Endothelial cell of umbilical vein (primary cell): ENCODE data around the gene EP400.

Experiments used
- CTCF ChIP-seq, 2 donors: IDR thresholded peaks; 1 replicate in 1 of 2; 2 replicates in 1 of 2; pipeline ENCODE4 v1.5.1; 2011; ENCODE audit warnings: low read length in 2 of 2, mild to moderate bottlenecking in 2 of 2, moderate library complexity in 2 of 2, control low read depth in 1 of 2, inconsistent platforms in 1 of 2, low read depth in 1 of 2; ENCODE audit not compliant: insufficient read depth in 1 of 2; ENCODE audit errors: extremely low read depth in 1 of 2
- EZH2 ChIP-seq: IDR thresholded peaks from 2 replicates; pipeline ENCODE4 v1.6.1; 2012; ENCODE audit warnings: borderline replicate concordance, low read depth, mild to moderate bottlenecking, moderate library complexity, low read length, inconsistent platforms; ENCODE audit not compliant: severe bottlenecking
- FOS ChIP-seq: IDR thresholded peaks from 2 replicates; pipeline ENCODE4 v1.6.1; 2011; ENCODE audit warnings: mild to moderate bottlenecking, low read length, moderate library complexity, borderline replicate concordance; ENCODE audit not compliant: insufficient read depth
- GATA2 ChIP-seq: IDR thresholded peaks from 2 replicates; pipeline ENCODE4 v1.7.0; 2011; ENCODE audit warnings: low read depth, mild to moderate bottlenecking, moderate library complexity, mixed read lengths, low read length; ENCODE audit not compliant: insufficient read length, insufficient read depth
- JUN ChIP-seq: IDR thresholded peaks from 2 replicates; pipeline ENCODE4 v1.6.1; 2011; ENCODE audit warnings: borderline replicate concordance, low read depth; ENCODE audit not compliant: insufficient read length, insufficient read depth
- MAX ChIP-seq: IDR thresholded peaks from 2 replicates; pipeline ENCODE4 v1.6.1; 2011; ENCODE audit not compliant: insufficient read depth, insufficient read length
- POLR2A ChIP-seq: IDR thresholded peaks from 2 replicates; pipeline ENCODE4 v1.6.1; 2012; ENCODE audit warnings: low read depth, mild to moderate bottlenecking, control low read depth, low read length
- POLR2AphosphoS5 ChIP-seq: IDR thresholded peaks from 2 replicates; pipeline ENCODE4 v1.6.1; 2012; ENCODE audit warnings: low read depth, mild to moderate bottlenecking, control low read depth, low read length, moderate library complexity; ENCODE audit not compliant: insufficient read depth

GRCh38 chr12:131920902-131921840, 28.6 kb upstream of the EP400 start:
- TF ChIP-seq EZH2 = no peak
- TF ChIP-seq GATA2 = no peak
- TF ChIP-seq CTCF (IDR thresholded peaks at IDR 0.05; ENCODE audit: extremely low read depth in 1 of 2, insufficient read depth in 1 of 2, low read depth in 1 of 2, low read length in 2 of 2) = no peak
- TF ChIP-seq POLR2A = no peak
- no peak for TF ChIP-seq FOS
- no peak for TF ChIP-seq MAX
- TF ChIP-seq POLR2AphosphoS5 = no peak
- TF ChIP-seq JUN = no peak
